ENCODE measurements around the gene SLC25A28.
A peak's percentile ranks its signal among the peaks of the same experiment; 100 is the strongest.

Gene SLC25A28

GRCh38 chr10:99582255-99582770, 37.9 kb downstream of the SLC25A28 start:
- Histone ChIP-seq H3K4me3 (ENCODE audit: low read depth, low read length) (no peak overlapping the region), H3K9me3 (ENCODE audit: control insufficient read depth, insufficient read depth, low read depth, low read length) (no peaks in the 10 kb centered on the region), H3K4me1 (ENCODE audit: control insufficient read depth, insufficient read depth, low read length) (no peaks in the 10 kb centered on the region), H3K36me3 (ENCODE audit: control insufficient read depth in 2 of 2, insufficient read depth in 1 of 2, low read length in 2 of 2) (no peaks in the 10 kb centered on the region), H3K27ac (ENCODE audit: extremely low read depth, low read depth, low read length) (no peak overlapping the region)
- ChIA-PET POLR2A (no interaction called here), CTCF (interaction anchor here (0.6 to 2.8 kb wide), 3 partner anchors 21 to 100 kb away, joined by 3 to 9 read pairs (median 8); no protein-coding TSS in a partner anchor)
- TF ChIP-seq ZNF585B (tag by site-specific recombination; IDR thresholded peaks at IDR 0.05), result no peak
- peak; percentile 13; the same call in 1 of the 2 replicates for TF ChIP-seq ZBTB17 (tag by site-specific recombination; IDR thresholded peaks at IDR 0.05)

- no peaks in the 10 kb centered on the region for H3K4me1 ChIP-seq (ENCODE audit: control insufficient read depth, insufficient read depth, low read length)
- ChIA-PET CTCF (interaction anchor here (0.6 to 1.7 kb wide), 5 partner anchors 10 to 815 kb away, joined by 3 to 7 read pairs (median 6); no protein-coding TSS in a partner anchor), POLR2A (no interaction called here)
- no peak for TF ChIP-seq TRIM28 (IDR thresholded peaks at IDR 0.05; ENCODE audit: borderline replicate concordance, low read length)
- no peak for TF ChIP-seq ZSCAN5A (tag by site-specific recombination; IDR thresholded peaks at IDR 0.05)
- no peak for TF ChIP-seq ZBTB20 (tag by site-specific recombination; IDR thresholded peaks at IDR 0.05)
- TF ChIP-seq ZNF510 (tag by site-specific recombination; IDR thresholded peaks at IDR 0.05; ENCODE audit: insufficient replicate concordance), result no peak
- TF ChIP-seq SP2 (tag by site-specific recombination; IDR thresholded peaks at IDR 0.05), result no peak
- TF ChIP-seq ZNF837 (tag by site-specific recombination; IDR thresholded peaks at IDR 0.05), result no peak
- no peak for TF ChIP-seq PRDM6 (tag by site-specific recombination; IDR thresholded peaks at IDR 0.05)
- H3K36me3 ChIP-seq (ENCODE audit: control insufficient read depth in 2 of 2, insufficient read depth in 1 of 2, low read length in 2 of 2), result no peaks in the 10 kb centered on the region
- H3K27ac ChIP-seq (ENCODE audit: extremely low read depth, low read depth, low read length), result no peak overlapping the region
- no peaks in the 10 kb centered on the region for H3K9me3 ChIP-seq (ENCODE audit: control insufficient read depth, insufficient read depth, low read depth, low read length)
- H3K4me3 ChIP-seq (ENCODE audit: low read depth, low read length), result no peak overlapping the region
Observed at GRCh38 chr10:99579971-99580370, 40.3 kb downstream of the SLC25A28 start.

- TF ChIP-seq ZNF600 (tag by site-specific recombination; IDR thresholded peaks at IDR 0.05) (no peak), YY1 (tag by site-specific recombination; IDR thresholded peaks at IDR 0.05) (no peak), KLF8 (tag by site-specific recombination; IDR thresholded peaks at IDR 0.05) (no peak), YY2 (tag by site-specific recombination; IDR thresholded peaks at IDR 0.05) (no peak), ZNF214 (tag by site-specific recombination; IDR thresholded peaks at IDR 0.05; ENCODE audit: borderline replicate concordance) (no peak), GLIS2 (tag by site-specific recombination; IDR thresholded peaks at IDR 0.05) (no peak), ZNF132 (tag by site-specific recombination; IDR thresholded peaks at IDR 0.05; ENCODE audit: borderline replicate concordance) (no peak), MZF1 (tag by site-specific recombination; IDR thresholded peaks at IDR 0.05; ENCODE audit: borderline replicate concordance) (no peak), ZNF473 (tag by site-specific recombination; IDR thresholded peaks at IDR 0.05) (no peak), ZNF211 (tag by site-specific recombination; IDR thresholded peaks at IDR 0.05; ENCODE audit: low read depth) (no peak), ZNF404 (tag by site-specific recombination; IDR thresholded peaks at IDR 0.05) (no peak)
- POLR2A ChIA-PET, result no interaction called here
- CTCF ChIA-PET, result interaction anchor here (4.5 kb wide), 1 partner anchor 14 kb away, joined by 25 read pairs; no protein-coding TSS in a partner anchor
Observed at GRCh38 chr10:99573790-99574189, 46.4 kb downstream of the SLC25A28 start.

More at GRCh38 chr10:99573790-99574189, 46.4 kb downstream of the SLC25A28 start:
- no peaks in the 10 kb centered on the region for H3K36me3 ChIP-seq (ENCODE audit: control insufficient read depth in 2 of 2, insufficient read depth in 1 of 2, low read length in 2 of 2)
- no peak overlapping the region for H3K4me3 ChIP-seq (ENCODE audit: low read depth, low read length)
- no peaks in the 10 kb centered on the region for H3K9me3 ChIP-seq (ENCODE audit: control insufficient read depth, insufficient read depth, low read depth, low read length)
- H3K27ac ChIP-seq (ENCODE audit: extremely low read depth, low read depth, low read length), result no peak overlapping the region
- no peaks in the 10 kb centered on the region for H3K4me1 ChIP-seq (ENCODE audit: control insufficient read depth, insufficient read depth, low read length)
